ENCODE measurements around the gene ANKEF1.

The ANKEF1 gene

GRCh38 chr20:10034717-10035571, at the start of gene ANKEF1:
Gene ANKEF1 (plus strand): TSS chr20:10034987. CDS start chr20:10038302, 3,315 bp downstream.
- no peak for TF ChIP-seq CTCF (IDR thresholded peaks at IDR 0.05)
- no peaks in the 10 kb centered on the region for H3K9me3 ChIP-seq
- H3K27ac ChIP-seq, result no peak within 1 kb of the TSS
- H3K4me1 ChIP-seq, result peaks cover 0 to 5% (median 0%) of the 10 kb centered on the region in 4 donors
- DNase-seq, result peak; percentile 44 to 80
- H3K27me3 ChIP-seq, result no peaks in the 10 kb centered on the region
- H3K4me3 ChIP-seq, result peak within 1 kb of the TSS; percentile 50 to 64
- intact Hi-C loops (cut with DNase I; ENCODE audit: low total_unique reads), result no loop called here
- no peaks in the 10 kb centered on the region for H3K36me3 ChIP-seq

DNA sequence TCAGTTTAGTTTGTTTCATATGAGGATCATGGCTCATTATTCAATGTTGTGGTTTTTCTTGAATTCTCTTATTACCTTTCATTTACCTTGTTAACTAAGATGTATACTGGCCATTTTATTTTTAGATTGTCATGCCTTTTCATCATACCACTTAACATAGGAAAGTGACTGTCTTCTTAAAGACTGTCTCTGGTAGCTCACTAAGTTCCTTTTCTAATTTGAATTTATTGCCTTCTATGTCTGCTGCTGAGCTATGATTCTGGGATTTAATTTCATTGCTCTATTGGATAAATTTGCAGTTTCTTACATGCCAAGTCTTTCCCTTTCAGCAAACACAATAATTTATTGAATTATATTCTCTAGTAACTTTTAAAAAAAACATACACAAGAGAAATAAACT, 49.5 kb upstream of the ANKEF1 start:
- Histone ChIP-seq H3K27me3 (no peaks in the 10 kb centered on the region), H3K4me3 (no peak overlapping the region), H3K27ac (no peak overlapping the region), H3K9me3 (no peaks in the 10 kb centered on the region), H3K4me1 (peaks cover 0 to 17% (median 8%) of the 10 kb centered on the region in 4 donors), H3K36me3 (no peaks in the 10 kb centered on the region)
- no peak for DNase-seq
- no peak for TF ChIP-seq CTCF (IDR thresholded peaks at IDR 0.05)
- intact Hi-C loops (cut with DNase I; ENCODE audit: low total_unique reads), result no loop called here

DNA sequence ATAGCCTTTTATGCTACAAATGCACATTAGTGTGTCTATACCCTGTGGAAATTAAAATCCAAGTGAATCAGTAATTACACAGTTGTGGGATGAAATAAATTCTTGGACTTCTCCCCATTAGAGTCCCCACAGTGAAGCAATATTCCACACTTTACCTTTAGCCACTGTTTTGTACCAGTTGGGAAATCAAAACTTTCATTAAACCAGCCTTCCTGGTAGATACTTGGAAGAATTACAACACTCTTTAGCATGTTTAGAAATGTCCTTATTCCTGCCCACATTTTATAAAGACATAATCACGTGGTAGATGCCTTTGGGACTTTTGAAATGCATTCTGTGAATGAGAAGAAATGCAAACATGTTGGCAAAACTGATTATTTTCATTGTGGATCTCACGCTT, 49.0 kb upstream of the ANKEF1 start:
- Histone ChIP-seq H3K36me3 (no peaks in the 10 kb centered on the region), H3K4me3 (no peak overlapping the region), H3K27me3 (no peaks in the 10 kb centered on the region), H3K9me3 (no peaks in the 10 kb centered on the region), H3K27ac (no peak overlapping the region), H3K4me1 (peaks cover 0 to 17% (median 8%) of the 10 kb centered on the region in 4 donors)
- TF ChIP-seq CTCF (IDR thresholded peaks at IDR 0.05), result no peak
- no peak for DNase-seq
- intact Hi-C loops (cut with DNase I; ENCODE audit: low total_unique reads), result no loop called here

GRCh38 chr20:9989066-9989724, 45.6 kb upstream of the ANKEF1 start:
- intact Hi-C loops (cut with DNase I; ENCODE audit: low total_unique reads), result no loop called here
- Histone ChIP-seq H3K4me1 (peaks cover 0 to 17% (median 8%) of the 10 kb centered on the region in 4 donors), H3K36me3 (no peaks in the 10 kb centered on the region), H3K27me3 (no peaks in the 10 kb centered on the region), H3K27ac (peak overlapping the region in 1 of 2 donors; percentile 12), H3K9me3 (no peaks in the 10 kb centered on the region), H3K4me3 (no peak overlapping the region)
- DNase-seq, result no peak
- no peak for TF ChIP-seq CTCF (IDR thresholded peaks at IDR 0.05)

DNA sequence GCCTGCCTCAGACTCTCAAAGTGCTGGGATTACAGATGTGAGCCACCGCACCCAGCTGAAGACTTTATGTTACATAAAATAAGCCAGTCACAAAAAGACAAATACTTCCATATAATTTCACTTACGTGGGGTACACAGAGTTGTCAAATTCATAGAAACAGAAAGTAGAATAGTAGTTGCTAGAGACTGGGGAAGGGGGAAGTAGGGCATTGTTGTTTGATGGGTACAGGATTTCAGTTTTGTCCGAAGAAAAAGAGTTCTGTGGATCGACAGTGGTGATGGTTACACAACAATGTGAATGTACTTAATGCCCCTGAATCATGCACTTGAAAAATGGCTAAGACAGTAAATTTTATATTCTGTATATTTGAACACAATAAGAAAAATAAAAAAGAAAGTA, 41.6 kb upstream of the ANKEF1 start:
- Histone ChIP-seq H3K27me3 (no peaks in the 10 kb centered on the region), H3K36me3 (no peaks in the 10 kb centered on the region), H3K4me3 (no peak overlapping the region), H3K4me1 (peaks cover 0 to 17% (median 7%) of the 10 kb centered on the region in 4 donors), H3K27ac (no peak overlapping the region), H3K9me3 (no peaks in the 10 kb centered on the region)
- no peak for DNase-seq
- no peak for TF ChIP-seq CTCF (IDR thresholded peaks at IDR 0.05)
- intact Hi-C loops (cut with DNase I; ENCODE audit: low total_unique reads), result no loop called here

Data from tibial artery (tissue), 4 donors.